Glutamatergic neuron (in vitro differentiated cells): Measurements from ENCODE around the gene CLIC5. TPM values are rescaled to one million over a fixed set of nuclear protein-coding genes. Genes with fewer than 3 reads are reported as not detected.

Source experiments
- DNase-seq: peaks from one replicate; pipeline ENCODE4 v3.0.0; 2022
- H3K27ac Mint-ChIP-seq: one replicate; pipeline ENCODE4 v1.8.0; 2020; ENCODE audit warnings: mild to moderate bottlenecking, mixed read lengths, inconsistent platforms; ENCODE audit not compliant: unreplicated experiment
- H3K27me3 Mint-ChIP-seq: one replicate; pipeline ENCODE4 v1.8.0; 2020; ENCODE audit warnings: mild to moderate bottlenecking, moderate library complexity, mixed read lengths, inconsistent platforms; ENCODE audit not compliant: unreplicated experiment
- H3K36me3 Mint-ChIP-seq: one replicate; pipeline ENCODE4 v1.8.0; 2020; ENCODE audit warnings: mild to moderate bottlenecking, mixed read lengths, inconsistent platforms; ENCODE audit not compliant: unreplicated experiment
- H3K4me1 Mint-ChIP-seq: one replicate; pipeline ENCODE4 v1.8.0; 2020; ENCODE audit warnings: mild to moderate bottlenecking, low read depth, mixed read lengths, inconsistent platforms; ENCODE audit not compliant: unreplicated experiment
- H3K4me3 Mint-ChIP-seq: one replicate; pipeline ENCODE4 v1.8.0; 2020; ENCODE audit warnings: mild to moderate bottlenecking, mixed read lengths, inconsistent platforms; ENCODE audit not compliant: unreplicated experiment
- H3K9me3 Mint-ChIP-seq: one replicate; pipeline ENCODE4 v1.8.0; 2020; ENCODE audit warnings: mild to moderate bottlenecking, moderate library complexity, mixed read lengths, inconsistent platforms; ENCODE audit not compliant: unreplicated experiment
- CTCF ChIP-seq: fragments of 200-600 bp; sonication (generic); IDR thresholded peaks from one replicate; pipeline ENCODE4 v1.5.0; 2021; ENCODE audit not compliant: partially characterized antibody, unreplicated experiment
- total RNA-seq: library from RNA; stranded (reverse); fragmentation: NEBNext Ultra II Directional; extraction: Animal tissue kit (Norgen Biotek cat#: 25700); gene quantifications from one replicate; pipeline ENCODE4 v1.2.1, GENCODE V29; 2021; ENCODE audit not compliant: unreplicated experiment

The CLIC5 gene
- total RNA-seq, 1 donor from 2014 or later = not detected

GRCh38 chr6:45947807-45948206 lies 67.9 kb downstream of the CLIC5 start:
- TF ChIP-seq CTCF = no peak
- no peak overlapping the region for H3K4me3 Mint-ChIP-seq
- no peaks in the 10 kb centered on the region for H3K27me3 Mint-ChIP-seq
- H3K36me3 Mint-ChIP-seq = no peaks in the 10 kb centered on the region
- no peaks in the 10 kb centered on the region for H3K9me3 Mint-ChIP-seq
- no peaks in the 10 kb centered on the region for H3K4me1 Mint-ChIP-seq
- DNase-seq = no peak
- H3K27ac Mint-ChIP-seq = no peak overlapping the region

- H3K27ac Mint-ChIP-seq = no peak overlapping the region
- no peaks in the 10 kb centered on the region for H3K36me3 Mint-ChIP-seq
- no peaks in the 10 kb centered on the region for H3K27me3 Mint-ChIP-seq
- no peaks in the 10 kb centered on the region for H3K4me1 Mint-ChIP-seq
- H3K9me3 Mint-ChIP-seq = no peaks in the 10 kb centered on the region
- H3K4me3 Mint-ChIP-seq = no peak overlapping the region
- TF ChIP-seq CTCF = no peak
- no peak for DNase-seq
Measured at GRCh38 chr6:45946887-45947286, 68.8 kb downstream of the CLIC5 start.

- H3K36me3 Mint-ChIP-seq = no peaks in the 10 kb centered on the region
- no peak for TF ChIP-seq CTCF
Measured at GRCh38 chr6:45946352-45946751, 69.3 kb downstream of the CLIC5 start.

GRCh38 chr6:45942953-45943352 lies 72.7 kb downstream of the CLIC5 start:
- no peak overlapping the region for H3K4me3 Mint-ChIP-seq
- DNase-seq = no peak
- H3K27me3 Mint-ChIP-seq = peaks cover 3% of the 10 kb centered on the region
- TF ChIP-seq CTCF = no peak
- H3K9me3 Mint-ChIP-seq = no peaks in the 10 kb centered on the region
- H3K36me3 Mint-ChIP-seq = no peaks in the 10 kb centered on the region
- no peaks in the 10 kb centered on the region for H3K4me1 Mint-ChIP-seq
- no peak overlapping the region for H3K27ac Mint-ChIP-seq

More at GRCh38 chr6:45946352-45946751, 69.3 kb downstream of the CLIC5 start:
- Mint-ChIP-seq H3K4me3 (no peak overlapping the region), H3K4me1 (no peaks in the 10 kb centered on the region), H3K9me3 (no peaks in the 10 kb centered on the region), H3K27me3 (no peaks in the 10 kb centered on the region), H3K27ac (no peak overlapping the region)
- DNase-seq = no peak

GRCh38 chr6:45933855-45934254 lies 81.8 kb downstream of the CLIC5 start:
- no peak overlapping the region for H3K4me3 Mint-ChIP-seq
- DNase-seq = no peak

More at GRCh38 chr6:45933855-45934254, 81.8 kb downstream of the CLIC5 start:
- no peak for TF ChIP-seq CTCF
- no peaks in the 10 kb centered on the region for H3K4me1 Mint-ChIP-seq
- H3K27me3 Mint-ChIP-seq = peaks cover 7% of the 10 kb centered on the region
- no peaks in the 10 kb centered on the region for H3K9me3 Mint-ChIP-seq
- no peak overlapping the region for H3K27ac Mint-ChIP-seq
- no peaks in the 10 kb centered on the region for H3K36me3 Mint-ChIP-seq
